ENCODE measurements around the gene CERS4.
A peak's percentile ranks its signal among the peaks of the same experiment; 100 is the strongest.

The CERS4 gene

DNA sequence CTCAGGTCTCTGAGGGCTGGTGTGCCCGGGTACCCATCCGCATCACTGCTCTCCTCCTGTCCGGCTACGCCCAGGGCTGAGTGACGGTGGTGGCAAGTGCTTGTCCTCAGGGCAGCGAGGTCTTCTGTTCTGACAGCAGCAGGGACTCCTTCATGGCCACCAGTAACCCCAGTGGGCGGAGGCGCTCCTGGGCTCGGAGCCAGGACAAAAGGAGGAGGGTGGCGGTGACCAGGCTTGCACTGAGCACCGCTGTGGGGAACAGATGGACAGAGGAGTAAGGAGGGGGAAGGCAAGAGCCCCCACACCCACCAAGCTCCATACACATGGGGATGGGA, 93.2 kb downstream of the CERS4 start:
- no peak overlapping the region for H3K14ac ChIP-seq (ENCODE audit: low read length)
- H3K79me1 ChIP-seq (ENCODE audit: low read length): no peaks in the 10 kb centered on the region
- H4K91ac ChIP-seq (ENCODE audit: low read depth, low read length): no peak overlapping the region
- peaks cover under 1 to 3% of the 10 kb centered on the region in 2 experiments for H3K4me1 ChIP-seq (ENCODE audit: control insufficient read depth in 1 of 2, insufficient read depth in 2 of 2, low read length in 2 of 2)
- H3K18ac ChIP-seq (ENCODE audit: low read length): no peak overlapping the region
- H2BK12ac ChIP-seq (ENCODE audit: low read length): no peak overlapping the region
- H3K4me2 ChIP-seq (ENCODE audit: low read length): no peak overlapping the region
- no peak overlapping the region for H3K4ac ChIP-seq (ENCODE audit: low read depth, low read length)
- H3K4me3 ChIP-seq (ENCODE audit: low read depth, low read length): no peak overlapping the region
- no peak overlapping the region for H2BK120ac ChIP-seq (ENCODE audit: insufficient read depth, low read length, poor library complexity)
- DNase-seq: no peak
- no peak overlapping the region for H3K9ac ChIP-seq (ENCODE audit: low read length)
- peaks cover 3 to 5% of the 10 kb centered on the region in 2 experiments for H3K36me3 ChIP-seq (ENCODE audit: control insufficient read depth in 1 of 2, insufficient read depth in 2 of 2, low read length in 2 of 2)
- H3K9me3 ChIP-seq (ENCODE audit: insufficient read depth, low read depth, low read length): peaks cover 2% of the 10 kb centered on the region
- H3K79me2 ChIP-seq (ENCODE audit: control insufficient read depth, insufficient read depth, low read length, poor library complexity): no peaks in the 10 kb centered on the region
- no CpG with 5 or more reads among the region's 11 CpGs for WGBS (ENCODE audit: extremely low coverage, insufficient coverage, insufficient read length)
- H3K27me3 ChIP-seq (ENCODE audit: insufficient read depth, low read length): no peaks in the 10 kb centered on the region
- no peak overlapping the region for H3K27ac ChIP-seq (ENCODE audit: low read depth, low read length)
- H2BK5ac ChIP-seq (ENCODE audit: low read depth, low read length, poor library complexity): no peak overlapping the region
- no peak overlapping the region for H3K23ac ChIP-seq (ENCODE audit: low read length)
- no peak overlapping the region for H4K8ac ChIP-seq (ENCODE audit: low read depth, low read length)
- no peak overlapping the region for H2AK5ac ChIP-seq (ENCODE audit: low read length)
- no peak overlapping the region for H4K12ac ChIP-seq (ENCODE audit: low read depth, low read length)
- no peak overlapping the region for H2AFZ ChIP-seq (ENCODE audit: insufficient read depth, low read length, poor library complexity)

DNA sequence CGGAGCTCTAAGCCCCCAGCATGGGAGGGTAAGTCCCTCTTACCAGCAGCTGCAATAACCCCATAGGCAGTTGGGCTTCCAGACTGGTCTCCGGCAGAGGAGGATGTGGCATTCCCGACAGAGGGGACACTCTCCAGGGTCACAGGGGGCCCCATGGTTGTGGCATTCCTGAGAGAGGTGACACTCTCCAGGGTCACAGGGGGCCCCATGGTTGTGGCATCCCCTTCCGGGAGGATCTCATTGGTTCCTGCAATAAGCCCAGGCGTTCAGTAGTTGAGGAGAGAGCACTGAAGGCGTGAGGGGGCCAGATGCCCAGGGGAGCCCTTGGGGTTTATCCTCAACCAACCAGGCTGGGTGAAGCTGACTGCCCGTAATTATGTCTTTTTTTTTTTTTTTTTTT, 93.6 kb downstream of the CERS4 start:
- H4K91ac ChIP-seq (ENCODE audit: low read depth, low read length): no peak overlapping the region
- DNase-seq: no peak
- H3K36me3 ChIP-seq (ENCODE audit: control insufficient read depth in 1 of 2, insufficient read depth in 2 of 2, low read length in 2 of 2): peaks cover 3 to 5% of the 10 kb centered on the region in 2 experiments
- no CpG with 5 or more reads among the region's 7 CpGs for WGBS (ENCODE audit: extremely low coverage, insufficient coverage, insufficient read length)
- H3K4ac ChIP-seq (ENCODE audit: low read depth, low read length): no peak overlapping the region
- H2AFZ ChIP-seq (ENCODE audit: insufficient read depth, low read length, poor library complexity): no peak overlapping the region
- H2BK5ac ChIP-seq (ENCODE audit: low read depth, low read length, poor library complexity): no peak overlapping the region
- peaks cover 2% of the 10 kb centered on the region for H3K9me3 ChIP-seq (ENCODE audit: insufficient read depth, low read depth, low read length)
- no peak overlapping the region for H4K12ac ChIP-seq (ENCODE audit: low read depth, low read length)
- no peaks in the 10 kb centered on the region for H3K79me2 ChIP-seq (ENCODE audit: control insufficient read depth, insufficient read depth, low read length, poor library complexity)
- no peak overlapping the region for H2BK120ac ChIP-seq (ENCODE audit: insufficient read depth, low read length, poor library complexity)
- no peak overlapping the region for H3K9ac ChIP-seq (ENCODE audit: low read length)
- H3K23ac ChIP-seq (ENCODE audit: low read length): no peak overlapping the region
- H3K4me2 ChIP-seq (ENCODE audit: low read length): no peak overlapping the region
- no peak overlapping the region for H2AK5ac ChIP-seq (ENCODE audit: low read length)
- no peak overlapping the region for H3K4me3 ChIP-seq (ENCODE audit: low read depth, low read length)
- no peak overlapping the region for H4K8ac ChIP-seq (ENCODE audit: low read depth, low read length)
- no peak overlapping the region for H3K14ac ChIP-seq (ENCODE audit: low read length)
- H3K4me1 ChIP-seq (ENCODE audit: control insufficient read depth in 1 of 2, insufficient read depth in 2 of 2, low read length in 2 of 2): peaks cover 5 to 7% of the 10 kb centered on the region in 2 experiments
- H3K79me1 ChIP-seq (ENCODE audit: low read length): no peaks in the 10 kb centered on the region
- H3K27me3 ChIP-seq (ENCODE audit: insufficient read depth, low read length): no peaks in the 10 kb centered on the region
- H3K27ac ChIP-seq (ENCODE audit: low read depth, low read length): no peak overlapping the region
- H2BK12ac ChIP-seq (ENCODE audit: low read length): no peak overlapping the region
- H3K18ac ChIP-seq (ENCODE audit: low read length): no peak overlapping the region

DNA sequence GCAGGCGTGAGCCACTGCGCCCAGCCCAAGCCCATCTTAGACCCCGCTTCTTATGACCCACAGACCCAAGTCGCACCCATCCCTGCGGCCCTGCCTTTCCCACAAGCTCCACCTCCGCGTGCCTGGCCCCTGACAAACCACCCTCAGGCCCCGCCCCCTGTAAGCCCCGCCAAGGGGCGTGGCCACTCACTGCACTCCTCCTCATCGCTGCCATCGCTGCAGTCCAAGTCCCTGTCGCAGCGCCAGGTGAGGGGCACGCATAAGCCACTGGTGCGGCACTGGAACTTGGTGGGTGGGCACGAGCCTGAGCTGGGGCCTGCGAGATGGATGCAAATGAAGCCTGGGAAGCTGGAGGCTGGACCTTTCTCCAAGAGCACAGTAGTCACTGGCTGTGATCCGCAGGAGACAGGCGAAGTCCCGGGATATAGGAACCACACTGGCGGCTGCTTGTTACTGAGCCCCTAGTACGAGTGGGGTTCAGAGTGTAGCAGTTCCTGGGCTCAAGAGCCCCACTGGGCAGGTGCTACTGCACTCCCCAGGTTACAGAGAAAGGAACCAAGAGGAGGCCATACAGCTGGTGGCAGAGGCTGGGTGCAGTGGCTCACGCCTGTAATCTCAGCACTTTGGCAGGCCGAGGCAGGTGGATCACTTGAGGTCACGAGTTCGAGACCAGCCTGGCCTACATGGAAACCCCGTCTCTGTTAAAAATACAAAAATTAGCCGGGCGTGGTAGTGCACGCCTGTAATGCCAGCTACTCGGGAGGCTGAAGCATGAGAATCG, 95.9 kb downstream of the CERS4 start:
- DNase-seq: peak; percentile 63 to 67
- no peak overlapping the region for H3K27ac ChIP-seq (ENCODE audit: low read depth, low read length)
- no peak overlapping the region for H3K14ac ChIP-seq (ENCODE audit: low read length)
- H3K4me1 ChIP-seq (ENCODE audit: control insufficient read depth in 1 of 2, insufficient read depth in 2 of 2, low read length in 2 of 2): peaks cover 8 to 11% of the 10 kb centered on the region in 2 experiments
- no peak overlapping the region for H2BK5ac ChIP-seq (ENCODE audit: low read depth, low read length, poor library complexity)
- H2BK120ac ChIP-seq (ENCODE audit: insufficient read depth, low read length, poor library complexity): no peak overlapping the region
- no peak overlapping the region for H3K4ac ChIP-seq (ENCODE audit: low read depth, low read length)
- no peak overlapping the region for H4K8ac ChIP-seq (ENCODE audit: low read depth, low read length)
- no peak overlapping the region for H2AFZ ChIP-seq (ENCODE audit: insufficient read depth, low read length, poor library complexity)
- no peak overlapping the region for H3K4me2 ChIP-seq (ENCODE audit: low read length)
- no peak overlapping the region for H3K23ac ChIP-seq (ENCODE audit: low read length)
- H3K9ac ChIP-seq (ENCODE audit: low read length): no peak overlapping the region
- no peak overlapping the region for H2BK12ac ChIP-seq (ENCODE audit: low read length)
- no CpG with 5 or more reads among the region's 33 CpGs for WGBS (ENCODE audit: extremely low coverage, insufficient coverage, insufficient read length)
- H3K36me3 ChIP-seq (ENCODE audit: control insufficient read depth in 1 of 2, insufficient read depth in 2 of 2, low read length in 2 of 2): peaks cover 10 to 11% of the 10 kb centered on the region in 2 experiments
- no peaks in the 10 kb centered on the region for H3K27me3 ChIP-seq (ENCODE audit: insufficient read depth, low read length)
- H3K4me3 ChIP-seq (ENCODE audit: low read depth, low read length): no peak overlapping the region
- H3K9me3 ChIP-seq (ENCODE audit: insufficient read depth, low read depth, low read length): peaks cover 2% of the 10 kb centered on the region
- no peak overlapping the region for H4K12ac ChIP-seq (ENCODE audit: low read depth, low read length)
- peaks cover 2% of the 10 kb centered on the region for H3K79me1 ChIP-seq (ENCODE audit: low read length)
- no peak overlapping the region for H3K18ac ChIP-seq (ENCODE audit: low read length)
- no peaks in the 10 kb centered on the region for H3K79me2 ChIP-seq (ENCODE audit: control insufficient read depth, insufficient read depth, low read length, poor library complexity)
- no peak overlapping the region for H4K91ac ChIP-seq (ENCODE audit: low read depth, low read length)
- H2AK5ac ChIP-seq (ENCODE audit: low read length): no peak overlapping the region

DNA sequence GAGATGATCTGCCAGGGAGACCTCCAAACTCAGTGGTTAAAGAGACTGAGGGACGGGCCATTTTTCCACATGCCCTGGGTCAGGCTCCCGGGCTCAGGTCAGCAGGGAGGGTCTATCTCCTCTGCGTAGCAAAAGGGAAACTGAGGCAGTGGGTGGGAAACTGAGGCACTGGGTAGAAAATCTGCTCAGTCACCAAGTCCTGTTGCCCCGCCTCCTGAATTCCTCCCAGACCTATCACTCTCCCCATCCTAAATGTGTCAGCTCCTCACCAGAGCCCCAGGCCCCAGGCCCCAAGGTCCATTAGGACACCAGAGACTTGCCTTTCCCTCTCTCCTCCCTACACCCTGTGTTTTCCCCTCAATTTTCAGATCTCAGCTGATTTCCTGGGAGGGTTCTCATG, 96.6 kb downstream of the CERS4 start:
- Histone ChIP-seq H3K18ac (ENCODE audit: low read length) (no peak overlapping the region), H3K9me3 (ENCODE audit: insufficient read depth, low read depth, low read length) (peaks cover 2% of the 10 kb centered on the region), H3K4me1 (ENCODE audit: control insufficient read depth in 1 of 2, insufficient read depth in 2 of 2, low read length in 2 of 2) (peaks cover 8 to 11% of the 10 kb centered on the region in 2 experiments), H3K36me3 (ENCODE audit: control insufficient read depth in 1 of 2, insufficient read depth in 2 of 2, low read length in 2 of 2) (peaks cover 15% of the 10 kb centered on the region in 2 experiments), H3K14ac (ENCODE audit: low read length) (no peak overlapping the region), H3K79me1 (ENCODE audit: low read length) (peaks cover 2% of the 10 kb centered on the region), H4K12ac (ENCODE audit: low read depth, low read length) (no peak overlapping the region), H3K27ac (ENCODE audit: low read depth, low read length) (no peak overlapping the region), H3K4me3 (ENCODE audit: low read depth, low read length) (no peak overlapping the region), H3K4ac (ENCODE audit: low read depth, low read length) (no peak overlapping the region), H2AK5ac (ENCODE audit: low read length) (no peak overlapping the region), H3K4me2 (ENCODE audit: low read length) (no peak overlapping the region), H3K79me2 (ENCODE audit: control insufficient read depth, insufficient read depth, low read length, poor library complexity) (no peaks in the 10 kb centered on the region), H3K23ac (ENCODE audit: low read length) (no peak overlapping the region), H4K91ac (ENCODE audit: low read depth, low read length) (no peak overlapping the region), H2BK120ac (ENCODE audit: insufficient read depth, low read length, poor library complexity) (no peak overlapping the region), H2BK5ac (ENCODE audit: low read depth, low read length, poor library complexity) (no peak overlapping the region), H2BK12ac (ENCODE audit: low read length) (no peak overlapping the region), H3K27me3 (ENCODE audit: insufficient read depth, low read length) (no peaks in the 10 kb centered on the region), H3K9ac (ENCODE audit: low read length) (no peak overlapping the region), H2AFZ (ENCODE audit: insufficient read depth, low read length, poor library complexity) (no peak overlapping the region), H4K8ac (ENCODE audit: low read depth, low read length) (no peak overlapping the region)
- no CpG with 5 or more reads among the region's 4 CpGs for WGBS (ENCODE audit: extremely low coverage, insufficient coverage, insufficient read length)
- DNase-seq: no peak

All from trophoblast cell (in vitro differentiated cells and primary cell).